ENCODE measurements around the gene ADI1.

The ADI1 gene

GRCh38 chr2:3481736-3482362 lies 37.5 kb downstream of the ADI1 start:
- TF ChIP-seq SIN3A (IDR thresholded peaks at IDR 0.05; ENCODE audit: borderline replicate concordance, insufficient read depth, low read length) (no peak), POLR2AphosphoS5 (IDR thresholded peaks at IDR 0.05; ENCODE audit: low read depth, low read length) (no peak), FOXP2 (optimal IDR thresholded peaks at IDR 0.05; ENCODE audit: borderline replicate concordance, extremely low read depth, extremely low read length, insufficient read depth) (no peak), TAF1 (IDR thresholded peaks at IDR 0.05; ENCODE audit: borderline replicate concordance, insufficient read depth, low read length) (no peak), REST (IDR thresholded peaks at IDR 0.05; ENCODE audit: insufficient read depth in 1 of 2, low read depth in 2 of 2, low read length in 2 of 2) (no peak)

GRCh38 chr2:3481011-3481400 lies 38.3 kb downstream of the ADI1 start:
- TF ChIP-seq REST (IDR thresholded peaks at IDR 0.05; ENCODE audit: insufficient read depth in 1 of 2, low read depth in 2 of 2, low read length in 2 of 2) (no peak), POLR2AphosphoS5 (IDR thresholded peaks at IDR 0.05; ENCODE audit: low read depth, low read length) (no peak), FOXP2 (optimal IDR thresholded peaks at IDR 0.05; ENCODE audit: borderline replicate concordance, extremely low read depth, extremely low read length, insufficient read depth) (no peak), SIN3A (IDR thresholded peaks at IDR 0.05; ENCODE audit: borderline replicate concordance, insufficient read depth, low read length) (no peak), TAF1 (IDR thresholded peaks at IDR 0.05; ENCODE audit: borderline replicate concordance, insufficient read depth, low read length) (no peak)

DNA sequence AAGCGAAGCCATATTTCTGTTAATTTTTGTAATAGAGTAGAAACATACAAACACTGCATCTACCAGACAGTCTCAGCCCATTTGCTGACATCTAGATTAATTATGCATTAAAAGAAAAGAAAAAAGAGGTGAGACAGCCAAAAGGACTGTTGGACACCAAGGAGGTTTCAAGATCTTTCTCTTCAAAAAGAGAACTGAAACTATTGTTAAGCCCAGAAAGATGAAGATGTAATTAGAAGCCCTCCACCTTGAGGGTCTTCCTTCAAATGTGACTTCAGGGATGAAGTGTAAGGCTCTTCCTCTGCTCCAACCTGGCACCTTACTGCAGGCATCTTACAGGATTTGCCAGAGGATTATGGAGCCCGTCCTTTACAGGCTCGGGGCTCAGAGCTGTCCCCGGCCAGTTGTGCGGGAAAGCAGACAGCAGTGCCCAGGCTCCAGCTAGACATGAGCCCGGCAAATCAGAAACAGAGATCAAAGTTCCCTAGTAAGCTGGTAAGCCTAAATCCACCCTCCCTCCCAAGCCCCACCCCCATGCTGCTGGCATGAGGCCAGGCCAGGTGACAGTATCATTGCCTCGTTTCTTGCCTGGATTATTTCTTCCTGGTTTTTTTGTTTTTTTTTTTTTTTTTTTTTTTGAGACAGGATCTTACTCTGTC lies 38.9 kb downstream of the ADI1 start:
- no peak for TF ChIP-seq SIN3A (IDR thresholded peaks at IDR 0.05; ENCODE audit: borderline replicate concordance, insufficient read depth, low read length)
- TF ChIP-seq TAF1 (IDR thresholded peaks at IDR 0.05; ENCODE audit: borderline replicate concordance, insufficient read depth, low read length): no peak
- TF ChIP-seq POLR2AphosphoS5 (IDR thresholded peaks at IDR 0.05; ENCODE audit: low read depth, low read length): no peak
- TF ChIP-seq REST (IDR thresholded peaks at IDR 0.05; ENCODE audit: insufficient read depth in 1 of 2, low read depth in 2 of 2, low read length in 2 of 2): no peak
- TF ChIP-seq FOXP2 (optimal IDR thresholded peaks at IDR 0.05; ENCODE audit: borderline replicate concordance, extremely low read depth, extremely low read length, insufficient read depth): no peak

GRCh38 chr2:3479430-3480320 lies 39.7 kb downstream of the ADI1 start:
- no peak for TF ChIP-seq REST (IDR thresholded peaks at IDR 0.05; ENCODE audit: insufficient read depth in 1 of 2, low read depth in 2 of 2, low read length in 2 of 2)
- TF ChIP-seq FOXP2 (optimal IDR thresholded peaks at IDR 0.05; ENCODE audit: borderline replicate concordance, extremely low read depth, extremely low read length, insufficient read depth): no peak
- TF ChIP-seq TAF1 (IDR thresholded peaks at IDR 0.05; ENCODE audit: borderline replicate concordance, insufficient read depth, low read length): no peak
- no peak for TF ChIP-seq SIN3A (IDR thresholded peaks at IDR 0.05; ENCODE audit: borderline replicate concordance, insufficient read depth, low read length)
- TF ChIP-seq POLR2AphosphoS5 (IDR thresholded peaks at IDR 0.05; ENCODE audit: low read depth, low read length): no peak
